IPS-20b (cell line): ENCODE measurements around the gene BTG3.
A peak's percentile ranks its signal among the peaks of the same experiment; 100 is the strongest.

Experiments
- H3K27ac ChIP-seq: one replicate; pipeline ENCODE4 v1.5.1; 2013; ENCODE audit warnings: low read length
- H3K27me3 ChIP-seq: 2 replicates; pipeline ENCODE4 v1.6.1; 2013; ENCODE audit warnings: mild to moderate bottlenecking, low read length, inconsistent platforms; ENCODE audit not compliant: insufficient read depth
- H3K36me3 ChIP-seq: 2 replicates; pipeline ENCODE4 v1.6.1; 2013; ENCODE audit warnings: low read depth, mild to moderate bottlenecking, inconsistent platforms, low read length, moderate library complexity; ENCODE audit not compliant: insufficient read depth
- H3K4me1 ChIP-seq: 2 replicates; pipeline ENCODE4 v1.6.1; 2013; ENCODE audit warnings: mild to moderate bottlenecking, control low read depth, inconsistent platforms, low read length, moderate library complexity; ENCODE audit not compliant: insufficient read depth
- H3K4me3 ChIP-seq: 2 replicates; pipeline ENCODE4 v1.5.1; 2013; ENCODE audit warnings: mild to moderate bottlenecking, low read length, inconsistent platforms
- H3K9ac ChIP-seq: 2 replicates; pipeline ENCODE4 v1.6.1; 2013; ENCODE audit warnings: low read depth, mild to moderate bottlenecking, inconsistent platforms, low read length, moderate library complexity
- H3K9me3 ChIP-seq: 2 replicates; pipeline ENCODE4 v1.6.1; 2013; ENCODE audit warnings: mild to moderate bottlenecking, low read depth, low read length, inconsistent platforms; ENCODE audit not compliant: insufficient read depth

Gene BTG3

GRCh38 chr21:17612565-17613241 is at the start of gene BTG3:
BTG3 (minus strand) TSS chr21:17612901; CDS start chr21:17609144, 3,757 bp downstream.
- Histone ChIP-seq H3K27ac (no peak within 1 kb of the TSS), H3K9ac (peak within 1 kb of the TSS; percentile 91), H3K4me3 (peak within 1 kb of the TSS; percentile 82), H3K9me3 (no peaks in the 10 kb centered on the region), H3K27me3 (peaks cover 19% of the 10 kb centered on the region), H3K36me3 (peaks cover 17% of the 10 kb centered on the region), H3K4me1 (peaks cover 6% of the 10 kb centered on the region; the same call in 1 of the 2 replicates)

DNA sequence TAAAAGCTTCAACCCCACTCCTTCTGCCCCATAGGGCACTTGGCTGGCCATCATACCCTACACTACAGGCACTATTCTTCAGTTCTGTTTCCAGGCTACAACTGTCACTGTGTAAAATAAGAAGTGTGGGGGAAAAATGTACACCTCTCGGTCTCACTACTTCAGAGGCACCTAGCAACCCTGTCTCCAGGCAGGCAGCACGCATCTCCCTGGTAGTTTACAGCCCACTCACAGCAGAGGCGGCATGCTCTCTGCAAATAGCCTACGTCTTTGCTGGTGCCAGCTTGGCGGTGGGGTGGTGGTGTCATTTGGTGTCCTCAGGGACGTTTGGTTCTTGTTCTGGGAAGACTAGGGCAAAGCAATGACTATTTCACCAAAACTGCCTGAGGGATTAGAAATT is 48.2 kb upstream of the BTG3 start:
- no peak overlapping the region for H3K9ac ChIP-seq
- no peak overlapping the region for H3K27ac ChIP-seq
- H3K4me3 ChIP-seq, result no peak overlapping the region
- 0 out of 2 replicates have a peak, but pooled peaks cover 6% of the 10 kb centered on the region for H3K4me1 ChIP-seq
- H3K27me3 ChIP-seq, result peaks cover 9% of the 10 kb centered on the region
- H3K9me3 ChIP-seq, result no peaks in the 10 kb centered on the region
- H3K36me3 ChIP-seq, result no peaks in the 10 kb centered on the region

GRCh38 chr21:17660452-17660851 is 47.8 kb upstream of the BTG3 start:
- Histone ChIP-seq H3K4me1 (0 out of 2 replicates have a peak, but pooled peaks cover 6% of the 10 kb centered on the region), H3K27me3 (peaks cover 9% of the 10 kb centered on the region; the same call in 1 of the 2 replicates), H3K9me3 (no peaks in the 10 kb centered on the region), H3K9ac (no peak overlapping the region), H3K27ac (no peak overlapping the region), H3K4me3 (no peak overlapping the region), H3K36me3 (no peaks in the 10 kb centered on the region)

DNA sequence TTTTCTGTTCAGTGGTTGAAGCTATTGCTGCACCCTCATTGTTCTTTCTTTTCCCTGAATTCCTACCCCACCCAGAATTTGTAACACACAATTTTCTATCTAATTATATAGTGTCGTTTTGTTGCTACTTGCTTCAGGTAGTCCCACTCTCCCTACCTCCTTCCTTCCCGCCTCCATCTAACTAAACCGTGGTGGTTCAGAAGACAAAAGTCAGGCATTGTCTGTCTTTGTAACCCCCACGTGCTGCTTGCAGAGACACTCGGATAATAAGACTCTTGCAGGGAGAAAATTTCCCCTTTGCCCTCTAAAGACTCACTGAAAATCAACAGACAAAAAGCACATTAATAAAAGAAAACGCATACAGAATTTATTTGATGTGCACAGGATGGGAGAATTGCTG is 46.2 kb upstream of the BTG3 start:
- H3K9ac ChIP-seq, result no peak overlapping the region
- no peak overlapping the region for H3K4me3 ChIP-seq
- no peak overlapping the region for H3K27ac ChIP-seq
- H3K9me3 ChIP-seq, result no peaks in the 10 kb centered on the region
- H3K27me3 ChIP-seq, result no peaks in the 10 kb centered on the region
- H3K4me1 ChIP-seq, result 0 out of 2 replicates have a peak, but pooled peaks cover 6% of the 10 kb centered on the region
- H3K36me3 ChIP-seq, result no peaks in the 10 kb centered on the region

GRCh38 chr21:17651526-17651925 is 38.8 kb upstream of the BTG3 start:
- no peak overlapping the region for H3K9ac ChIP-seq
- no peaks in the 10 kb centered on the region for H3K4me1 ChIP-seq
- H3K4me3 ChIP-seq, result no peak overlapping the region
- H3K27ac ChIP-seq, result no peak overlapping the region
- H3K27me3 ChIP-seq, result no peaks in the 10 kb centered on the region
- H3K36me3 ChIP-seq, result no peaks in the 10 kb centered on the region
- H3K9me3 ChIP-seq, result no peaks in the 10 kb centered on the region

GRCh38 chr21:17650292-17650691 is 37.6 kb upstream of the BTG3 start:
- no peak overlapping the region for H3K27ac ChIP-seq
- no peaks in the 10 kb centered on the region for H3K4me1 ChIP-seq
- no peaks in the 10 kb centered on the region for H3K27me3 ChIP-seq
- H3K4me3 ChIP-seq, result no peak overlapping the region
- H3K9me3 ChIP-seq, result no peaks in the 10 kb centered on the region
- H3K9ac ChIP-seq, result no peak overlapping the region
- no peaks in the 10 kb centered on the region for H3K36me3 ChIP-seq

DNA sequence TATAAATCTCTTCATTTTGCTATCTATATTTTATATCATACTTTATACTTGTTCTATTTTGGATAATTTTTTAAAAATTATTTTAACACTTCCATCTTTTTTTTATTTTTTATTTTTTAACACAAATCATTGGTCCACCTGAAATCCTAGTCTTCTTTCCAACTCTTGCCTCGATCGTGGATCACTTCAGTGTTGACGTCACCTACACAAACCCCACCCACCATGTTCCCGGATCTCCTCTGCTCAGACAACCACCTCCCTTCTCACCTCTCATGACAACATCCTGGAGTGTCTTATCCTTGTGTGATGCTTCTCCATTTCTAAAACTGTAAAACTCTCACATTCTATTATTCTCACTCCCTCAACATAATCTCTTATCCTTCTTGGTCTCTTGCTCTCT is 34.1 kb upstream of the BTG3 start:
- no peaks in the 10 kb centered on the region for H3K9me3 ChIP-seq
- H3K36me3 ChIP-seq, result no peaks in the 10 kb centered on the region
- no peak overlapping the region for H3K4me3 ChIP-seq

GRCh38 chr21:17644186-17644585 is 31.5 kb upstream of the BTG3 start:
- no peaks in the 10 kb centered on the region for H3K27me3 ChIP-seq
- H3K9ac ChIP-seq, result no peak overlapping the region

More for the DNA sequence above, 34.1 kb upstream of the BTG3 start:
- Histone ChIP-seq H3K27ac (no peak overlapping the region), H3K9ac (no peak overlapping the region), H3K27me3 (no peaks in the 10 kb centered on the region), H3K4me1 (no peaks in the 10 kb centered on the region)

GRCh38 chr21:17640821-17641220 is 28.1 kb upstream of the BTG3 start:
- no peaks in the 10 kb centered on the region for H3K36me3 ChIP-seq
- no peaks in the 10 kb centered on the region for H3K27me3 ChIP-seq
- H3K27ac ChIP-seq, result no peak overlapping the region
- no peak overlapping the region for H3K4me3 ChIP-seq
- no peaks in the 10 kb centered on the region for H3K4me1 ChIP-seq
- H3K9me3 ChIP-seq, result no peaks in the 10 kb centered on the region
- H3K9ac ChIP-seq, result no peak overlapping the region

More at GRCh38 chr21:17644186-17644585, 31.5 kb upstream of the BTG3 start:
- Histone ChIP-seq H3K4me1 (no peaks in the 10 kb centered on the region), H3K4me3 (no peak overlapping the region), H3K27ac (no peak overlapping the region), H3K9me3 (no peaks in the 10 kb centered on the region), H3K36me3 (no peaks in the 10 kb centered on the region)

- H3K36me3 ChIP-seq, result no peaks in the 10 kb centered on the region
Measured at GRCh38 chr21:17636711-17637110, 24.0 kb upstream of the BTG3 start.

DNA sequence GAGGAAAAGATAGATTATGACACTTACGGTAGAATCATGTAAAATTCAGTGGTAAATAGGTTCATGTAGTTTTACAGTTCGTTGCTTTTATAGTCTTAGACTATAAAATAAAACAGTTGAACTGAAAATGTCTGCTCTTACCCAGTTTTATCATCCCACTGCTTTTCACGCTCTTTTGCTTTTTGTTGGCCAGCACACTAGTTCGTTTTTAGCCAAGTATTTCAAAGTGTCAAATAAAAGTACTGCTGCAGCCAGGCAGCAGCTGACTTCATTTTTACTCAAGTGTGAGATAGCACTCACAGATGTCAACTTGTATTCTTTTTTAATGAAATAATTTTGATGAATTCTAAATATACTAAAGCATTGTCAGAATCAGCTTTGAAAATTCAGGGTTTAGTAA is 18.5 kb upstream of the BTG3 start:
- Histone ChIP-seq H3K27ac (no peak overlapping the region), H3K9me3 (no peaks in the 10 kb centered on the region), H3K4me1 (no peaks in the 10 kb centered on the region), H3K36me3 (no peaks in the 10 kb centered on the region), H3K9ac (no peak overlapping the region), H3K27me3 (no peaks in the 10 kb centered on the region), H3K4me3 (no peak overlapping the region)

More at GRCh38 chr21:17636711-17637110, 24.0 kb upstream of the BTG3 start:
- no peaks in the 10 kb centered on the region for H3K9me3 ChIP-seq
- H3K27ac ChIP-seq, result no peak overlapping the region
- H3K9ac ChIP-seq, result no peak overlapping the region
- no peaks in the 10 kb centered on the region for H3K27me3 ChIP-seq
- H3K4me1 ChIP-seq, result no peaks in the 10 kb centered on the region
- no peak overlapping the region for H3K4me3 ChIP-seq

GRCh38 chr21:17622018-17622417 is 9.3 kb upstream of the BTG3 start:
- Histone ChIP-seq H3K9me3 (no peaks in the 10 kb centered on the region), H3K9ac (no peak overlapping the region), H3K36me3 (no peaks in the 10 kb centered on the region), H3K27ac (no peak overlapping the region), H3K4me1 (no peaks in the 10 kb centered on the region), H3K4me3 (no peak overlapping the region), H3K27me3 (no peaks in the 10 kb centered on the region)
